Hematopoietic multipotent progenitor cell treated with erythropoietin and hydrocortisone succinate and interleukin-3 and kit ligand, for 6 days (in vitro differentiated cells): ENCODE data around the gene PLCD3.
A peak's percentile ranks its signal among the peaks of the same experiment; 100 is the strongest.

Experiments used
- DNase-seq: peaks from one replicate; pipeline ENCODE4 v3.0.0-alpha.2; 2015

The PLCD3 gene

GRCh38 chr17:45132572-45133463 is 503 bp upstream of the PLCD3 start:
- DNase-seq, result peak; percentile 88

- DNase-seq, result peak; percentile 44
Measured at GRCh38 chr17:45131616-45132319, 547 bp downstream of the PLCD3 start.

GRCh38 chr17:45130681-45131615 is 1.4 kb downstream of the PLCD3 start:
- DNase-seq, result peak; percentile 21

- no peak for DNase-seq
Measured at GRCh38 chr17:45129940-45130680, 2.2 kb downstream of the PLCD3 start.

- no peak for DNase-seq
Measured at GRCh38 chr17:45129426-45129939, 2.8 kb downstream of the PLCD3 start.

- no peak for DNase-seq
Measured at GRCh38 chr17:45128989-45129388, 3.3 kb downstream of the PLCD3 start.

GRCh38 chr17:45128331-45128730 is 4.0 kb downstream of the PLCD3 start:
- DNase-seq, result no peak

GRCh38 chr17:45127548-45128300 is 4.6 kb downstream of the PLCD3 start:
- peak; percentile 30 for DNase-seq

GRCh38 chr17:45127207-45127547 is 5.1 kb downstream of the PLCD3 start:
- DNase-seq, result peak; percentile 19

GRCh38 chr17:45125509-45125908 is 6.8 kb downstream of the PLCD3 start:
- DNase-seq, result no peak

- DNase-seq, result peak; percentile 32
Measured at GRCh38 chr17:45124797-45125122, 7.6 kb downstream of the PLCD3 start.

GRCh38 chr17:45123930-45124796 is 8.2 kb downstream of the PLCD3 start:
- DNase-seq, result peak; percentile 80

- DNase-seq, result no peak
Measured at GRCh38 chr17:45123076-45123770, 9.1 kb downstream of the PLCD3 start.

- DNase-seq, result no peak
Measured at GRCh38 chr17:45121055-45121454, 11.3 kb downstream of the PLCD3 start.

- no peak for DNase-seq
Measured at GRCh38 chr17:45120558-45120957, 11.8 kb downstream of the PLCD3 start.

- no peak for DNase-seq
Measured at GRCh38 chr17:45119964-45120363, 12.4 kb downstream of the PLCD3 start.

- no peak for DNase-seq
Measured at GRCh38 chr17:45118691-45119090, 13.6 kb downstream of the PLCD3 start.

GRCh38 chr17:45117848-45118646 is 14.3 kb downstream of the PLCD3 start:
- DNase-seq, result no peak

- no peak for DNase-seq
Measured at GRCh38 chr17:45117334-45117733, 15.0 kb downstream of the PLCD3 start.
